GM23248 (cell line): ENCODE data around the gene ACTA1. TPM values are rescaled to one million over a fixed set of nuclear protein-coding genes. Genes with fewer than 3 reads are reported as not detected.

Source experiments
- DNase-seq: peaks from one replicate; pipeline ENCODE4 v3.0.0-alpha.2; 2015
- H2AFZ ChIP-seq: fragments of 200-600 bp; sonication (generic); 2 replicates; pipeline ENCODE4 v1.6.1; 2016; ENCODE audit warnings: antibody characterized with exemption
- H3F3A ChIP-seq: fragments of 200-600 bp; sonication (generic); 2 replicates; pipeline ENCODE4 v1.6.1; 2016; ENCODE audit warnings: mild to moderate bottlenecking, antibody characterized with exemption, mixed run types; ENCODE audit not compliant: insufficient read depth
- H3K27ac ChIP-seq: fragments of 200-600 bp; sonication (generic); 2 replicates; pipeline ENCODE4 v1.5.1; 2016; ENCODE audit warnings: mild to moderate bottlenecking
- H3K27me3 ChIP-seq: fragments of 200-600 bp; sonication (generic); replicated peaks from 2 replicates; pipeline ENCODE4 v1.6.1; 2016; ENCODE audit warnings: mild to moderate bottlenecking; ENCODE audit not compliant: insufficient read depth
- H3K36me3 ChIP-seq: fragments of 200-600 bp; sonication (generic); 2 replicates; pipeline ENCODE4 v1.6.1; 2016; ENCODE audit warnings: low read depth, mild to moderate bottlenecking
- H3K4me1 ChIP-seq: fragments of 200-600 bp; sonication (generic); 2 replicates; pipeline ENCODE4 v1.6.1; 2016; ENCODE audit warnings: mild to moderate bottlenecking; ENCODE audit not compliant: insufficient read depth
- H3K4me2 ChIP-seq: fragments of 200-600 bp; sonication (generic); one replicate; pipeline ENCODE4 v1.6.1; 2016; ENCODE audit warnings: mild to moderate bottlenecking; ENCODE audit not compliant: unreplicated experiment
- H3K4me3 ChIP-seq: fragments of 200-600 bp; sonication (generic); 2 replicates; pipeline ENCODE4 v1.5.1; 2016; ENCODE audit warnings: mild to moderate bottlenecking
- H3K79me2 ChIP-seq: fragments of 200-600 bp; sonication (generic); 2 replicates; pipeline ENCODE4 v1.6.1; 2016; ENCODE audit warnings: mild to moderate bottlenecking; ENCODE audit not compliant: insufficient read depth
- H3K9ac ChIP-seq: fragments of 200-600 bp; sonication (generic); 2 replicates; pipeline ENCODE4 v1.6.1; 2016; ENCODE audit warnings: mild to moderate bottlenecking
- H3K9me2 ChIP-seq: fragments of 200-600 bp; sonication (generic); 2 replicates; pipeline ENCODE4 v1.6.1; 2016; ENCODE audit warnings: mixed run types, mild to moderate bottlenecking, moderate library complexity; ENCODE audit not compliant: insufficient read depth
- H3K9me3 ChIP-seq: fragments of 200-600 bp; sonication (generic); one replicate; pipeline ENCODE4 v1.6.1; 2017; ENCODE audit warnings: low read depth
- H4K20me1 ChIP-seq: fragments of 200-600 bp; sonication (generic); 2 replicates; pipeline ENCODE4 v1.6.0; 2016; ENCODE audit not compliant: insufficient read depth
- EZH2 ChIP-seq: fragments of 200-600 bp; sonication (generic); IDR thresholded peaks from 2 replicates; pipeline ENCODE4 v1.6.1; 2018; ENCODE audit warnings: antibody characterized with exemption, mild to moderate bottlenecking; ENCODE audit not compliant: insufficient read depth, poor library complexity, severe bottlenecking
- EZH2phosphoT487 ChIP-seq: fragments of 200-600 bp; sonication (generic); IDR thresholded peaks from 2 replicates; pipeline ENCODE4 v1.6.1; 2018; ENCODE audit warnings: antibody characterized with exemption, moderate library complexity, mild to moderate bottlenecking, low read depth; ENCODE audit not compliant: insufficient read depth
- WGBS, 2 experiments: methylation state at CpG; one replicate each; pipeline ENCODE4 v1.1.6; 2015 to 2017; ENCODE audit warnings: low lambda C conversion rate in 2 of 2, low coverage in 1 of 2; ENCODE audit errors: missing lambda C conversion rate in 2 of 2; 5-methylcytosine and 5-hydroxymethylcytosine counted together
- in situ Hi-C: fragments of 300-500 bp; cut with MboI; formaldehyde crosslinking; loops from 2 replicates; pipeline ENCODE4 v1.15.0; 2020
- polyA plus RNA-seq: library from polyadenylated mRNA; unstranded; fragments of >200 nt; fragmentation: Nextera tagmentation; extraction: Ambion mirVana; gene quantifications from 2 replicates; pipeline ENCODE4 v1.2.1, GENCODE V29; 2016
- total RNA-seq: library from RNA; depleted of rRNA; stranded (reverse); fragments of >200 nt; shearing (Covaris generic); gene quantifications from 2 replicates; pipeline ENCODE4 v1.2.3, GENCODE V29; 2014

The ACTA1 gene
- total and polyA plus RNA-seq, 2 experiments from 2014 or later: 0.22 TPM; not detected in 1

DNA sequence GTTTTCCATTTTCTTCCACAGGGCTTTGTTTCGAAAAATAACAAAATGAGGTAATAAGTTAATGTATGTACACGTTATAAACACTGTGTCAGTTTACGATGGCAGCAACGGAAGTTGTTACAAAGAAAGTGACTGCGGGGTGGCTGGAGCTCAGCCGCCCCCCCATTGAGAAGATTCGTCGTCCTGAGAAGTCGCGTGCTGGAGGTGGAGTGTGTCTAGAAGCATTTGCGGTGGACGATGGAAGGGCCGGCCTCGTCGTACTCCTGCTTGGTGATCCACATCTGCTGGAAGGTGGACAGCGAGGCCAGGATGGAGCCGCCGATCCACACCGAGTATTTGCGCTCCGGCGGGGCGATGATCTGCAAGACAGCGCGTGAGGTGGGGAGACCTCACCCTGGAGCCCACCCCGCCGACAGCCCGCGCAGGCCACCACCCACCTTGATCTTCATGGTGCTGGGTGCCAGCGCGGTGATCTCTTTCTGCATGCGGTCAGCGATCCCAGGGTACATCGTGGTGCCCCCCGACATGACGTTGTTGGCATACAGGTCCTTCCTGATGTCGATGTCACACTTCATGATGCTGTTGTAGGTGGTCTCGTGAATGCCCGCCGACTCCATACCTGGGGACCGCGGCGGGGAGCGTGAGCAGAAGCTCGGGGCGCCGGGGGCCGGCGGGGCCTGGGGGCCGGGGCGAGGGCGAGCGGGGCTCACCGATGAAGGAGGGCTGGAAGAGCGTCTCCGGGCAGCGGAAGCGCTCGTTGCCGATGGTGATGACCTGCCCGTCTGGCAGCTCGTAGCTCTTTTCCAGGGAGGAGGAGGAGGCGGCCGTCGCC, 2.4 kb downstream of the ACTA1 start:
- no peaks in the 10 kb centered on the region for H3K9me2 ChIP-seq
- no peaks in the 10 kb centered on the region for H3K36me3 ChIP-seq
- H3K9ac ChIP-seq: no peak overlapping the region
- H3K4me1 ChIP-seq: no peaks in the 10 kb centered on the region
- H3K4me3 ChIP-seq: no peak overlapping the region; the same call in 1 of the 2 replicates
- peak; percentile 83 for TF ChIP-seq EZH2
- TF ChIP-seq EZH2phosphoT487: 0 out of 2 replicates have a peak, but pooled peaks have one; percentile 4
- no peaks in the 10 kb centered on the region for H3F3A ChIP-seq
- H2AFZ ChIP-seq: no peak overlapping the region
- WGBS, 2 experiments: 7 to 8% methylated on average over 51 to 65 of the region's 65 CpGs
- peaks cover 64% of the 10 kb centered on the region for H3K27me3 ChIP-seq
- H3K79me2 ChIP-seq: no peaks in the 10 kb centered on the region
- no peak overlapping the region for H3K27ac ChIP-seq
- no peaks in the 10 kb centered on the region for H3K9me3 ChIP-seq
- no peak overlapping the region for H3K4me2 ChIP-seq
- peak; percentile 20 for DNase-seq
- no peaks in the 10 kb centered on the region for H4K20me1 ChIP-seq
- in situ Hi-C loops: no loop called here

DNA sequence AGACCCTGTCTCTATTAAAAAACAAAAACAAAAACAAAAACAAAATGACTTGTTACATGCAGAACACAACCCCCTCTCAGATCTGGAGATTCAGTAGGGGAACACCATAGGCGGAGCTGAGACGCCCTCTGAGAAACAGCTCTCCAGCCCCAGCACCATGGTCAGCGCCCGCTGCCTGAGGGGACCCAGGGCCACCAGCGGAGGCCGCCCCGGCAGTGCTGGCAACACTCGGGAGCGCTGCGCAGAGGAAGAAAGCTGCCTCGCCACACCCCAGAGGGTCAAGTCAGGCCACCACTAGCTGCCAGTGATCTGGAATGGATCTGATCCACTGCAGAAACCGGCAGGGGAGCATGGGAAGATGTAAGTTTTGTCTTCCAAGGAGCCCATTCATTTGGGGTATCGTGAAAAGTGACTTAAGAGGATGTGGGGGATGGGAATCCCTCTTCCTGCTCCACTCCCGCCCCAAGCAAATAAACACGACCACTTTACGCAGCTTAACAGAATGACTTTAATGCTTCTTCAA, 3.1 kb downstream of the ACTA1 start:
- in situ Hi-C loops: no loop called here
- peak overlapping the region; percentile 20 for H3K4me2 ChIP-seq
- H3K9ac ChIP-seq: no peak overlapping the region
- no peaks in the 10 kb centered on the region for H3K9me2 ChIP-seq
- no peaks in the 10 kb centered on the region for H3K4me1 ChIP-seq
- no peak overlapping the region for H2AFZ ChIP-seq
- H3K79me2 ChIP-seq: no peaks in the 10 kb centered on the region
- 4% methylated on average over 11 to 16 of the region's 16 CpGs for WGBS, 2 experiments
- no peaks in the 10 kb centered on the region for H3K36me3 ChIP-seq
- no peaks in the 10 kb centered on the region for H4K20me1 ChIP-seq
- no peaks in the 10 kb centered on the region for H3K9me3 ChIP-seq
- DNase-seq: peak; percentile 69
- peaks cover 59% of the 10 kb centered on the region for H3K27me3 ChIP-seq
- no peak overlapping the region for H3K27ac ChIP-seq
- H3F3A ChIP-seq: no peaks in the 10 kb centered on the region
- no peak overlapping the region for H3K4me3 ChIP-seq
- TF ChIP-seq EZH2phosphoT487: no peak
- TF ChIP-seq EZH2: no peak

DNA sequence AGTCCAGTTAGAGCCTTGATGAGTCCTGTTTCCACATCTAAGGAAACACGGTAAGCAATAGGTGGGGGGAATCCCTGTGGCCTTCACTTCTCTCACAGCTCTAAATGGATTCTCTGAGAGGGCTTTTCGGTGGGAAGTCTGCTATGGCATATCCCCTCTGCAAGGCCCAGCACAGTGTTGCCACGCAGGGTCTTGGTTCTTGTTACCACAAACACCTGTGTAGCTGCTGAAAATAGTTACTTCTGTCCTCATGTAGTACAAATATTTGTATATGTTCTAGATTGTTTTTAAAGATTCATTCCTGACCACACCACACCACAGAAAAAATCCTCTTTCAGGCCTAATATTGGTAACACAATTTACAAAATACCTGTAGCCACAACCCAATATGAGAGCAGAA, 5.6 kb downstream of the ACTA1 start:
- H3K4me1 ChIP-seq: no peaks in the 10 kb centered on the region
- no peak overlapping the region for H3K4me3 ChIP-seq
- in situ Hi-C loops: no loop called here
- TF ChIP-seq EZH2 (no peak), EZH2phosphoT487 (no peak)
- no peak overlapping the region for H3K4me2 ChIP-seq
- no peaks in the 10 kb centered on the region for H3F3A ChIP-seq
- no peak for DNase-seq
- no peaks in the 10 kb centered on the region for H3K79me2 ChIP-seq
- WGBS, 2 experiments: 47 to 55% methylated on average over 3 of the region's 3 CpGs
- no peaks in the 10 kb centered on the region for H3K9me2 ChIP-seq
- no peak overlapping the region for H3K9ac ChIP-seq
- no peaks in the 10 kb centered on the region for H4K20me1 ChIP-seq
- H3K9me3 ChIP-seq: no peaks in the 10 kb centered on the region
- H3K27me3 ChIP-seq: peaks cover 36% of the 10 kb centered on the region
- no peak overlapping the region for H3K27ac ChIP-seq
- no peak overlapping the region for H2AFZ ChIP-seq
- H3K36me3 ChIP-seq: no peaks in the 10 kb centered on the region

DNA sequence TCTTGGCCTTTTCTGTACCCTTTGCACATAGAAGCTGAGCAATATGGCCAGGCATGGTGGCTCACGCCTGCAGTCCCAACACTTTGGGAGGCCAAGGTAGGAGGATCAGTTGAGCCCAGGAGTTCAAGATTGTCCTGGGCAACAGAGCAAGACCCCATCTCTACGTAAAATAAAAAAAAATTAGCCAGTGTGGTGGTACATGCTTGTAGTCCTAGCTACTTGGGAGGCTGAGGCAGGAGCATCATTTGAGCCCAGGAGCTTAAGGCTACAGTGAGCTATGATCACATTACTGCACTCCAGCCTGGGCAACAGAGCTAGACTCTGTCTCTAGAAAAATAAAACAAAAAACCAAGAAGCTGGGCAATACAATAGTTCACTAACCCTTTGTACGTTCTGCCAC, 6.3 kb downstream of the ACTA1 start:
- H4K20me1 ChIP-seq: no peaks in the 10 kb centered on the region
- in situ Hi-C loops: no loop called here
- H3K4me2 ChIP-seq: no peak overlapping the region
- H3K79me2 ChIP-seq: no peaks in the 10 kb centered on the region
- no peaks in the 10 kb centered on the region for H3K36me3 ChIP-seq
- H3F3A ChIP-seq: no peaks in the 10 kb centered on the region
- H3K9ac ChIP-seq: no peak overlapping the region
- WGBS, 2 experiments: 40 to 57% methylated on average over 3 of the region's 3 CpGs
- TF ChIP-seq EZH2 (no peak), EZH2phosphoT487 (no peak)
- no peak overlapping the region for H3K27ac ChIP-seq
- H3K9me3 ChIP-seq: no peaks in the 10 kb centered on the region
- no peak overlapping the region for H2AFZ ChIP-seq
- no peaks in the 10 kb centered on the region for H3K9me2 ChIP-seq
- no peak for DNase-seq
- peaks cover 31% of the 10 kb centered on the region for H3K27me3 ChIP-seq
- no peaks in the 10 kb centered on the region for H3K4me1 ChIP-seq
- no peak overlapping the region for H3K4me3 ChIP-seq
